MG63 (cell line): Measurements from ENCODE around the gene TRAPPC13. TPM values are rescaled to one million over a fixed set of nuclear protein-coding genes. Genes with fewer than 3 reads are reported as not detected.
"Not testable (repeated sequence)": the region's sequence is repeated elsewhere in the genome, so short reads cannot be mapped to it uniquely, and the experiment has no call there.

Experiments used
- DNase-seq: peaks from one replicate; pipeline ENCODE4 v3.0.0-alpha.2; 2020
- H3K27me3 ChIP-seq: fragments of 250-450 bp; sonication (Bioruptor Pico); 2 replicates; pipeline ENCODE4 v1.5.1; 2020; ENCODE audit warnings: mild to moderate bottlenecking, moderate library complexity
- H3K36me3 ChIP-seq: fragments of 250-450 bp; sonication (Bioruptor Pico); 2 replicates; pipeline ENCODE4 v1.5.1; 2020; ENCODE audit warnings: mild to moderate bottlenecking, moderate library complexity
- H3K4me3 ChIP-seq: fragments of 250-450 bp; sonication (Bioruptor Pico); 2 replicates; pipeline ENCODE4 v1.5.1; 2020; ENCODE audit warnings: mild to moderate bottlenecking, moderate library complexity
- H3K9me3 ChIP-seq: fragments of 250-450 bp; sonication (Bioruptor Pico); 2 replicates; pipeline ENCODE4 v1.5.1; 2020; ENCODE audit warnings: mild to moderate bottlenecking, moderate library complexity
- total RNA-seq: library from RNA; depleted of rRNA; stranded (reverse); fragments of >200 nt; shearing (Covaris generic); gene quantifications from 2 replicates; pipeline ENCODE4 v1.2.3, GENCODE V29; 2014; ENCODE audit warnings: low replicate concordance

TRAPPC13 gene
- total RNA-seq, 1 experiment from 2014 or later = 18.8 TPM

DNA sequence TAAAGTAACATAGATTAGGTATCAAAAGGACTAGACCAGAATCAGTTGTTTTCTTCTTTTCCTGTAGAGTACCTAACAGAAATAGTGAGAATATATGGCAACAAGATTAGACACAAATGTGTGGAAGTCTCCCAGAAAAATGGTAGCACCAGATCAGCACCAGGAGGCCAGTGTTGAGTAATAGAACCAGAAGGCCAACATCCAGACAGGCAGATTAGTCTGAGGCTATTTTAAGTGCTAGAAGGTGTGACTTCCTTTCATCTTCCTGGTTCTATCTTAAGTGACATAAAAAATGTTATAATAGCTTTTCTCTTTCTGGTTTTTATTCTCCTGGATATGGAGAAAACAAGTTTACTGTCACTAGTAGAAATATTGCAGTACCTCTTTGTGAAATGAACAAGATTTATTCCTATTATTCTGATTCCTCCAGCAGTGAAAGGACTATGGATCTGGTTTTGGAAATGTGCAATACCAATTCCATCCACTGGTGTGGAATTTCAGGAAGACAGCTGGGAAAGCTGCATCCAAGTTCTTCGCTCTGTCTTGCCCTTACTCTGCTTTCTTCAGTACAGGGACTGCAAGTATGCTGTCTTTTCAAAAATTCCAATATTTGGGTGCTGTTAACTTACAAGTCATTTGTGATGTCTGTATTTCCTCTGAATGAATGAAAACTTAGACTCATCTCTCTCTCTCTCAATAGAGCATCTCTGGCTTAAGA, 39.1 kb downstream of the TRAPPC13 start:
- Histone ChIP-seq H3K9me3 (no peaks in the 10 kb centered on the region), H3K4me3 (no peak overlapping the region), H3K36me3 (peaks cover 17% of the 10 kb centered on the region), H3K27me3 (no peaks in the 10 kb centered on the region)
- DNase-seq = no peak

DNA sequence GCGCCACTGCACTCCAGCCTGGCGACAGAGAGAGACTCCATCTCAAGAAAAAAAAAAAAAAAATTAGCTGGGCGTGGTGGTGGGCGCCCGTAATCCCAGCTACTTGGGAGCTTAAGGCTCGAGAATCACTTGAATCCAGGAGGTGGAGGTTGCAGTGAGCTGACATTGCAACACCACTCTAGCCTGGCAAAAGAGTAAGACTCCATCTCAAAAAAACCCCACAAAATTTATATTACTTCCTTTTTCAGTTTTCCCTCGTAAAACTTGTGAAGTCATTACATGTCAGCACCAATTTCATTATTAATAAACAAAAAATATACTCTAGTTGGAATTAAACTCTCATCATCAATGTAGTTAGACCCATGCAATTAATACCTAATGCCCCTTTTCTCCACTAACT, 43.9 kb downstream of the TRAPPC13 start:
- peaks cover 38% of the 10 kb centered on the region for H3K36me3 ChIP-seq
- H3K9me3 ChIP-seq = no peaks in the 10 kb centered on the region
- no peaks in the 10 kb centered on the region for H3K27me3 ChIP-seq
- no peak for DNase-seq
- H3K4me3 ChIP-seq = no peak overlapping the region

DNA sequence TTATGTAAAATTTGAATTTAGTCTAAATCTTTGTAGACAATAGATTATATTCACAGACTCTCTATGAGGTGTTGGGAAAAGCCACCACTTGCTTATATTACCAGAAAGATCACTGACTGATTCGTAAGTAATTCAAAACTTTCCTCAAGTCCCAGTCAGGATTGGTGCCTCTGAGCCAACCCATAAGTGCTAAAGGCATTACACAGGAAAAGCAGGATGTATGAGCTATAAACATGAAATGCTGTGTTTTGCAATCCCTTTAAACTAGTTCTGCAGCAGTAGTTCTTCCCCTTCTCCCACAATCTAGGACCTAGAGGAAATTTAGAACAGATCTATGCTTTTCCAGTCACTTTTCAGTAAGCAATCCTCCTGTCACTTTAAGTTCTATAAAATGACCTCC, 48.0 kb downstream of the TRAPPC13 start:
- DNase-seq = no peak
- peaks cover 24% of the 10 kb centered on the region for H3K36me3 ChIP-seq
- H3K4me3 ChIP-seq = no peak overlapping the region
- H3K27me3 ChIP-seq = no peaks in the 10 kb centered on the region
- no peaks in the 10 kb centered on the region for H3K9me3 ChIP-seq

DNA sequence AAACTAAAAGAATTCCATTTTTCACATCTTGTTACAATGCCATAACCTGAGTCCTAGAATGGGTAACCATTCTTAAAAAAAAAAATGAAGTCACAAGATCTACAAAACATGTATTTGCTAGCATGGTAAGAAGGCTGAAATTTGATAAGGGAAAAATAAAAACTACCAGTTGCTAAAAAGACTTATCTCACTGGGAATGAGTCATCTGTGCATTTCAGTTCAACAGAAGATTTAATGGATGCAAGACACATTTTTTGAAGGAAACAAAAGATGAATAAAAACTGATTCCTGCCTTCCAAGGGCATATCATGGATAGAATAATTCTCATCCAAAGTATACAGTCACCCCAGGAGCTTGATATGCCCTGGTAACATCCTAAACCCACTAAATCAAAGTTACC, 49.9 kb downstream of the TRAPPC13 start:
- no peak for DNase-seq
- Histone ChIP-seq H3K27me3 (no peaks in the 10 kb centered on the region), H3K4me3 (no peak overlapping the region), H3K9me3 (no peaks in the 10 kb centered on the region), H3K36me3 (peaks cover 28% of the 10 kb centered on the region)

DNA sequence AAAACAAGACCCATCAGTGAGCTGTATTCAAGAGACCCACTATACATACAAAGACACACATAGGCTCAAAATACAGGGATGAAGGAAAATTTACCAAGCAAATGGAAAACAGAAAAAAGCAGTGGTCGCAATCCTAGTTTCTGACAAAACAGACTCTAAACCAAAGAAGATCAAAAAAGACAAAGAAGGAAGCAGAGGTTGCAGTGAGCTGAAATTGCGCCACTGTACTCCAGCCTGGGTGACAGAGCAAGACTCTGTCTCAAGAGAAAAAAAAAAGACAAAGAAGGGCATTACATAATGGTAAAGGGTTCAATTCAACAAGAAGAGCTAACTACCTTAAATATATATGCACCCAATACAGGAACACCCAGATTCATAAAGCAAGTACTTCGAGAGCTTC, 51.2 kb downstream of the TRAPPC13 start:
- DNase-seq, H3K27me3 ChIP-seq, H3K9me3 ChIP-seq, H3K4me3 ChIP-seq: not testable (repeated sequence)
- peaks cover 32% of the 10 kb centered on the region for H3K36me3 ChIP-seq

DNA sequence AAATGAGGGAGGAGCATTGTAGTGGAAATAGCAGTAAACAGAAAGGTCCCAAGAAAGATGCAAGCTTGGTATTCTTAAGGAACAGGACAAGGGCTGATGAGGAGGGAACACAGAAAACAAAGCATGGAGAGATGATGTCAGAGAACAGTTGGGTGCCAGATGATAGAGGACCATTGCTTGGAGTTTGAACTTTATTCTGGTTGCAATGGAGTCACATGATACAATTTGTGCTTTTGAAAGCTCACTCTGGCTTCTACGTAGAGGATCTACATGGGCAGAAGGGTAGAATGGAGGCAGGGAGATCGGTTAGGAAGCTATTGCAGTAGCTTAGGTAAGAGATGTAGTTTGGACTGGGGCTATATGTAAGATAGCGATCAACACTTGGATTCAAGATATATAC, 57.3 kb downstream of the TRAPPC13 start:
- no peaks in the 10 kb centered on the region for H3K27me3 ChIP-seq
- DNase-seq = no peak
- H3K4me3 ChIP-seq = no peak overlapping the region
- H3K36me3 ChIP-seq = peaks cover 44% of the 10 kb centered on the region
- no peaks in the 10 kb centered on the region for H3K9me3 ChIP-seq

DNA sequence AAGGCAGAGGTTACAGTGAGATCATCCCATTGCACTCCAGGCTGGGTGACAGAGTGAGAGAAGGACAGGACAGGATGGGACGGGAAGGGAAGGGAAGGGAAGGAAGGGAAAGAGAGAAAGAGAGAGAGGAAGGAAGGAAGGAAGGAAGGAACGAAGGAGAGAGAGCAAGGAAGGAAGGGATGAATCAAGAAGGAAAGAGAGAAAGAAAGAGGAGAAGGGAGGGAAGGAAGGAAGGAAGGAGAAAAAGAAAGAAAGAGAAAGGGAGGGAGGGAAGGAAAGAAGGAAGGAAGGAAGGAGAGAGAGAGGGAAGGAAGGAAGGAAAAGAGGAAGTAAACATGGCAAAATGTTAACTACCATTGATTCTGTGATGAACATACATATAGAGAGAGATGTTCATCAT, 68.3 kb downstream of the TRAPPC13 start:
- H3K9me3 ChIP-seq = no peaks in the 10 kb centered on the region

DNA sequence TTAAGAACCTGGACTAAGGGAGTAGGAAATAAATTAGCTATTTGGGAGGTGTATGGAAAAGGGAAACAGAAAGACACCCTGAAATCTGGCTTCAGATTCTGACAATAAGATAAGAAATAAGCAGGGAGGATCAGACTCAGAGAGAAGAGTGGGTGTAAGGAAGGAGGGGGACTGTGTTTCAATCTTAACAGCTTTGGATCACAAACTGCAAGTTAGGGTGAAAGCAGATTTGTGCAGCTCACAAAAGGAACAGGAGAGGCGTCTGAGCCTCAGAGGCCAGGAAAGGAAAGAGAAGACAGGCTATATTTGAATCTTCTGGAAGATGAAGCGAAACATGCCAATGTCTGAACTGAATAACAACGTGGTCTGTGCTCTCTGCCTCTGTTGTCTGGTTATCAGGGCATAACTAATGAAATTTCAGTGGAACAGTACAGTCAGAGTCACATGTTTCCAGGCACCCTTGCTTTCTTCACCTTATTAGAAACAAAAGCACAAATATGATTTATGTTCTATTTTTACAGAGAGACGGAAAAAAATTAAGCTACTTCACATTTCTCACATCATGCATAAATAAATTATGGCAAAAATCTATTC, 70.4 kb downstream of the TRAPPC13 start:
- Histone ChIP-seq H3K4me3 (no peak overlapping the region), H3K9me3 (no peaks in the 10 kb centered on the region), H3K27me3 (no peaks in the 10 kb centered on the region), H3K36me3 (peaks cover 24% of the 10 kb centered on the region)
- no peak for DNase-seq

More for the DNA sequence above, 68.3 kb downstream of the TRAPPC13 start:
- no peaks in the 10 kb centered on the region for H3K27me3 ChIP-seq
- H3K4me3 ChIP-seq = no peak overlapping the region
- no peak for DNase-seq
- peaks cover 23% of the 10 kb centered on the region for H3K36me3 ChIP-seq

DNA sequence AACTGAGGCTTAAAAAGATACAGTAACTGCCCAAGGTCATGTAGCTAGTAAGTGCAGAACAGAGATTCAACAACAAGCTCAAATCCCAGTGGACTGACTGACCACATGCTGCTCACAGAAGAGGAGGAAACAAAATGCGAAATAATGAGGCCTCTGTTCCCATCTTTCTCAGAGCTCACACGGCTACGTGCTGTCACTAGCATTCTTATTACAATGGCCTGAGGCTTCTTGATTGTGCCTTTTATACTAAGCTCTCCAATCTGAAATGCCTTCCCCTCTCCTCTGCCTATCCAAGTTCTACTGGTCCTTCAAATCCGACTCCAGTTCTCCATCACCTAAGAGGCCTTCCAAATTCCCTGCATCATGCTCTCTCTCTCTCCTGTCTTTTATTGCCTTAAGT, 71.1 kb downstream of the TRAPPC13 start:
- no peak for DNase-seq
- H3K36me3 ChIP-seq = peaks cover 18% of the 10 kb centered on the region
- H3K9me3 ChIP-seq = no peaks in the 10 kb centered on the region
- no peak overlapping the region for H3K4me3 ChIP-seq
- H3K27me3 ChIP-seq = no peaks in the 10 kb centered on the region

DNA sequence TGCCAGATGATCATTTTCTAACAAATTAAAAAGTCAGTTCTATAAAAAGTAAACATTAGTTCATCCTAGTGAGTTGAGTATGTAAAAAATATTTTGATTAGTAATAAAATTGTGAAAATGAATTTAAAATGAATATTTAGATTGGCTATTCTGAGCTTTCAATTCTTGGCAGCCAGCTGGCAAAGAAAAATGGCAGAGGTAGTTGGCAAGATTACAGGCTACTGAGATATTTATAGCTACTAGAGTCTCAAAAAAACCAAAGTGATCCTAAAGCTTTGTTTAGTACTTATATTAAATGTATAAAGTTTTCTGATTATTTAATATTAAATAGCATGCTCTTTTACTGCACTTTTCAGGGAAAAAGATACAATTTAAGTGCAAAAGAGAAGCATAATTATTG, 72.1 kb downstream of the TRAPPC13 start:
- H3K36me3 ChIP-seq = peaks cover 17% of the 10 kb centered on the region
- H3K4me3 ChIP-seq = no peak overlapping the region
- DNase-seq = no peak
- H3K9me3 ChIP-seq = no peaks in the 10 kb centered on the region
- H3K27me3 ChIP-seq = no peaks in the 10 kb centered on the region

DNA sequence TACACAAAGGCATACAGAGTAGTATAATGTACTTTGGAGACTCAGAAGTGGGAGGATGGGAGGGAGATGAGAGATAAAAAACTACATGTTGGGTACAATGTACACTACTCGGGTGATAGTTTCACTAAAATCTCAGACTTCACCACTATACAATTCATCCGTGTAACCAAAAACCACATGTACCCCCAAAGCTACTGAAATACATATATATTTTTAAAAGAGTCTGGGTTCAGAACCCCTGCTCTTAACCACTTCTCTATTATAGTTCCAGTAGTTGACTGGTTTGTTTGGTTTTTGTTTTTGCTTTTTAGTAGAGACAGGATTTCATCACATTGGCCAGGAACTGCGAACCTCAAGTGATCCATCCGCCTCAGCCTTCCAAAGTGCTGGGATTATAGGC, 74.5 kb downstream of the TRAPPC13 start:
- H3K9me3 ChIP-seq = no peaks in the 10 kb centered on the region
- no peaks in the 10 kb centered on the region for H3K27me3 ChIP-seq
- no peak for DNase-seq
- H3K36me3 ChIP-seq = peaks cover 28% of the 10 kb centered on the region
- H3K4me3 ChIP-seq = no peak overlapping the region

DNA sequence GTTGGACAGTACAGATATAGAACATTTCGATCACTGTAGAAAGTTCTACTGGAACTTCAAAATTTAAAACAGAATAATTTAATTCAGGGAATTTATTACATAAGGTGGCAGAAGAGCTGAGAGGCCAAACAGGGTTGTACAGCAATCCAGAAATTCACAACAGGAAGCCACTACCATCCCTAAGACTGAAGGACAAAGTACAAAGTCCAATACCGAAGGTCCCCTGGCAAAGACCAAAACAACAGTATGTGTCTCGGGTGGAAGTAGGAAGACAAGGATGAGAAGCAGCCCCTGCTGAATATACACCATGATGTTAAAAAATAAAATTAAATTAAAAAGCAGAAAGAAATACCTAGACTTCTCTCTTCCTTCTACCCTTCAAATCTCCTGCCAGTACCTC, 77.2 kb downstream of the TRAPPC13 start:
- Histone ChIP-seq H3K36me3 (peaks cover 22% of the 10 kb centered on the region), H3K9me3 (no peaks in the 10 kb centered on the region), H3K4me3 (no peak overlapping the region), H3K27me3 (no peaks in the 10 kb centered on the region)
- no peak for DNase-seq

DNA sequence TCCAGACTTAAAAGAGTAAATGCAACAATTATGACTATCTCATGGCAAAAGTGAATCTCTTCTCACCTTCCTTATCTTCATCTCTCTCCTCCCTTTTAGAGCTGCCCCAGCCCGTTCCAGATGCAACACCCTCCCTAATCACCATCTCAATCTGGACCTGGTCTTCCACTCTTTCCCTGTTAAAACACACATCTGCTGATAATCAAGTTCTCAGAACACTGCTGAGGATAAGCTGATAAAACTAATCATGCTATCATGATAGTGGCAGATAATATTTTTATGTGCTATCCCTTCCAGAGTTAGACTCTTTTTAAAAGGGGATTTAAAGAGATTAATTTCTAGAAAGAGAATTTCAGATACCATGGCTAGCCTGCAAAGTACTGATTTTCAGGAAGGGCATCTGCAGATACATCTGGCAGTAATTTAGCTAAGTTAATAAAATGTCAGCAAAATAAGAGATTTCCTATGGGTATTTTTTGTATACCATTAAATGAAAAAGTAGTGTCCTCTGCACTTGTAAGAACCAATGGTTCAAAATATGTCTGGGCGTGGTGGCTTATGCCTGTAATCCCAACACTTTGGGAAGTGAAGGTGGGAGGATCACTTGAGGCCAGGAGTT, 79.9 kb downstream of the TRAPPC13 start:
- Histone ChIP-seq H3K9me3 (no peaks in the 10 kb centered on the region), H3K36me3 (peaks cover 29% of the 10 kb centered on the region), H3K4me3 (no peak overlapping the region), H3K27me3 (no peaks in the 10 kb centered on the region)
- no peak for DNase-seq

DNA sequence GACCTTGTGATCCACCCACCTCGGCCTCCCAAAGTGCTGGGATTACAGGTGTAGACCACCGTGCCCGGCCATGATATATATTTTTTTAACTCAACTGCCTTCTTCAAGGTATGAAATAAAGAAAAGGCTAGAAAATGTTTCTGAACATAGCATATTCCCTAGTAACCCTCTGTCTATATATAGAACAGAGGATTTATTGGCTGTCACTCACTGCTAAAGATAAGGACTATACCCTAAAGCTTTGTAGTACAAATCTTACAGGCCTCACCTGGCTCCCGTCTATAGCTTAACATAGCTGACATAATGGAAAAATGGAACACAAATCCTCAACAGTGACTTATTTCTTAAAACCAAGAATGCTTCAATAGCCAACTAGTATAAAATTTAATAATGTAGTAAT, 82.8 kb downstream of the TRAPPC13 start:
- Histone ChIP-seq H3K9me3 (no peaks in the 10 kb centered on the region), H3K27me3 (no peaks in the 10 kb centered on the region), H3K4me3 (no peak overlapping the region), H3K36me3 (peaks cover 41% of the 10 kb centered on the region)
- DNase-seq = no peak

DNA sequence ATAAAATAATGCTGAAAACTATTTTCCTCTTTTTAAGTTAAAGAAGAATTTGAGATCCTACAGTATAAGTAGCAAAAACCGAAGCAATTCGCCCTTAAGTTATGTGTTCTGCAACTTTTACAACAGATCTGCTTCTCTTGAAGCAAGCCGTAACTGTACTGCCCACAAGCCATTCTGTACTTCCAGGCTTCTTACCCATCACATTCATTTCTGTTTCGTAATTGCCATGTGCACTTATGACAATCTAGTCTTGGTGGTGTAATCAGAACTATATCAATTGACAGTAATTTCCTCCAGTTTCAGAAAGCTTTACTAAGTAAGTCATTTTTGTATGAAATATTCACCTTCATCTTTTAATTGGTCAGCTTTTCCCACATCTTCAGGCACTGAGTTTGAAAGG, 83.3 kb downstream of the TRAPPC13 start:
- Histone ChIP-seq H3K36me3 (peaks cover 36% of the 10 kb centered on the region), H3K27me3 (no peaks in the 10 kb centered on the region), H3K4me3 (no peak overlapping the region), H3K9me3 (no peaks in the 10 kb centered on the region)
- DNase-seq = no peak
